C4-2B (cell line): ENCODE measurements around the gene ATP2A1.

Experiments
- ZFX ChIP-seq: fragments of 450-650 bp; IDR thresholded peaks from 2 replicates; pipeline ENCODE4 v1.6.1; 2017
- TF ChIP-seq, protein P1 (sequence below): fragments of 450-650 bp; conservative IDR thresholded peaks from 2 replicates; pipeline ENCODE4 v1.5.1; 2017; ENCODE audit warnings: mild to moderate bottlenecking

DNA sequence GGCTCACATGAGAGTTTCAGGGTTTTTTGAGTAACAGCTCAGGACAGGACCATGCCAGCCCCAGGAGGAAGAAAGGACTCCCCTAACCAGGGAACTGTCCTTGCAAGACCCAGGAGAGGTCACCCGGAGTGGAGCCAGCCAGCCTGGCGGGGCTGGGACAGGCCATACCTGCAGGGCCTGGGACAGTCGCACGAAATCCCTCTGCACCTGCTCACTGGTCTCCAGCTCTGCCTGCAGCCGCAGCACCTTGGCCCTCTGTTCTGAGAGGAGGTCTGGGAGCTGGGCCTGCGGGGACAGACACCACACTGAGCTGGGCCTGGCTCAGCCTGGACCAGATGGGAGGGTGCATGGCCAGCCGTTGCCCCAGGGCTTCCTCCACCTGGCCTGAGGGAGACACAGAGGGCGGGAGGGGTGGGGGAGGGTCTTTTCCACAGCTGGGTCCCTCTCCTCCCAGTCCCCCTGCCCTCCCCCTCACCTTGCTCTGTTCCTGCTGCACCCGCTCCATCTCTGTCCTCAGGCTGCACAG is 27.0 kb downstream of the ATP2A1 start:
- TF ChIP-seq, protein P1, sequence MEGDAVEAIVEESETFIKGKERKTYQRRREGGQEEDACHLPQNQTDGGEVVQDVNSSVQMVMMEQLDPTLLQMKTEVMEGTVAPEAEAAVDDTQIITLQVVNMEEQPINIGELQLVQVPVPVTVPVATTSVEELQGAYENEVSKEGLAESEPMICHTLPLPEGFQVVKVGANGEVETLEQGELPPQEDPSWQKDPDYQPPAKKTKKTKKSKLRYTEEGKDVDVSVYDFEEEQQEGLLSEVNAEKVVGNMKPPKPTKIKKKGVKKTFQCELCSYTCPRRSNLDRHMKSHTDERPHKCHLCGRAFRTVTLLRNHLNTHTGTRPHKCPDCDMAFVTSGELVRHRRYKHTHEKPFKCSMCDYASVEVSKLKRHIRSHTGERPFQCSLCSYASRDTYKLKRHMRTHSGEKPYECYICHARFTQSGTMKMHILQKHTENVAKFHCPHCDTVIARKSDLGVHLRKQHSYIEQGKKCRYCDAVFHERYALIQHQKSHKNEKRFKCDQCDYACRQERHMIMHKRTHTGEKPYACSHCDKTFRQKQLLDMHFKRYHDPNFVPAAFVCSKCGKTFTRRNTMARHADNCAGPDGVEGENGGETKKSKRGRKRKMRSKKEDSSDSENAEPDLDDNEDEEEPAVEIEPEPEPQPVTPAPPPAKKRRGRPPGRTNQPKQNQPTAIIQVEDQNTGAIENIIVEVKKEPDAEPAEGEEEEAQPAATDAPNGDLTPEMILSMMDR, result no peak
- TF ChIP-seq ZFX, result no peak
